NCI-H460 (cell line): ENCODE measurements around the gene C22orf39. TPM values are rescaled to one million over a fixed set of nuclear protein-coding genes. Genes with fewer than 3 reads are reported as not detected.

Experiments used
- DNase-seq: peaks from one replicate; pipeline ENCODE4 v3.0.0-alpha.2; 2016; ENCODE audit warnings: low read depth; ENCODE audit errors: extremely low read depth
- total RNA-seq: library from RNA; depleted of rRNA; stranded (reverse); fragments of >200 nt; shearing (Covaris generic); gene quantifications from 2 replicates; pipeline ENCODE4 v1.2.3, GENCODE V29; 2014; rRNA removed

Gene C22orf39
- total RNA-seq, 1 experiment from 2014 or later: 23.6 TPM

DNA sequence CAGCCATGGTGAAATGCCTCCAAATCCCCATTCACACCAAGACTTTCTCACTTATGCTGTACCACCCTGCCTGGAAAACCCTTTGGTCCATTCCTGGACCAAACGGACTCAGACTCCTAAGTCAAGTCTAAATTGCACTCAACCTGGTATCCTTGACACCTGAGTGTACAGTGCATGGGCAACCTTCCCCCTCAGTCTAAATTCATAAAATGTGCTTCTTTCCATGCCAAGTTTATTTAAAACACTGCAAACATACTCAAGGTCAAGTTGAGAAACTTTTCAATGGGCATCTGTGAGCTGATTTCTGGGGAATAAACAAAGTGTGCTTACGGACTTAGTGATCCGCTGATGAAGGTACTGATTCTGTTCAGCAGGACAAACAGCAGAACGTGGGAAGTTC, 42.4 kb downstream of the C22orf39 start:
- no peak for DNase-seq

- DNase-seq: no peak
Observed at GRCh38 chr22:19404676-19405075, 42.8 kb downstream of the C22orf39 start.

DNA sequence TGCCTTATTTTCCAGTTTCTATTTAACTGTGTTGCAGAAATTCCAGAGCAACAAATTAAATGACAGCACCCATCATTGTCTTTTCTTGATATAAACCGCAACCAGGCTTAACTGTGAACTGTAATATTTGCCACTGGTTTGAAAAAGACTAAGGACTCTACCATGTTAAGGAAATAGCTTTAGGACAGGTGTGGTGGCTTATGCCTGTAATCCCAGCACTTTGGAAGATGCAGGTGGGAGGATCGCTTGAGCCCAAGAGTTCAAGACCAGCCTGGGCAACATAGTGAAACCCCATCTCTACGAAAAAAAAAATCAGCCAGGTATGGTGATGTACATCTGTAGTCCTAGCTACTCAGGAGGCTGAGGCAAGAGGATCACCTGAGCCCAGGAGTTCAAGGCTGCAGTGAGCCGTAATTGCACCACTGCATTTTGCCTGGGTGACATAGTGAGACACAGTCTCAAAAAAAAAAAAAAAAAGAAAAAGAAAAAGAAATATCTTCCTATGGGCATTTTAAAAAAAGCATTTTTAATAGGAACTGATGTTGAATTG, 44.8 kb downstream of the C22orf39 start:
- DNase-seq: no peak

- no peak for DNase-seq
Observed at GRCh38 chr22:19401483-19401882, 46.0 kb downstream of the C22orf39 start.

DNA sequence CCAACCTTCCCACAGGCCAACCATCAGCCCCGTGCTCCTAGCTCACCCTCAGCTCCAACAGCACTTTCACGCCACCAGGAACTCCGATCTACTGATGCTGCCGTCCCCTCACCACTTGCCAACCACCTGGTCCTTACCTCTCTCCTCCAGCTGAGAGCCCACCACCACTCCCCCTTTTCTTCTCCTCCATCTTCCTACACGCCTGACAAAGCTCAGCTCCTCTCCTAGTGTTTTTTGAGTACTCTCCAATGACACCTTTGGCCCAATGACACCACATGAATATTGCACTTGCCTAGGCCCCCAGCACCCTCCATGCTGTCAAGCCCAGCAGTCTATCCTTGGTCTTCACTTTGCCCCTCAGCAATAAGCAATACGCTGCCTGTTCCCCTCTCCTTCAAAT, 46.6 kb downstream of the C22orf39 start:
- no peak for DNase-seq

DNA sequence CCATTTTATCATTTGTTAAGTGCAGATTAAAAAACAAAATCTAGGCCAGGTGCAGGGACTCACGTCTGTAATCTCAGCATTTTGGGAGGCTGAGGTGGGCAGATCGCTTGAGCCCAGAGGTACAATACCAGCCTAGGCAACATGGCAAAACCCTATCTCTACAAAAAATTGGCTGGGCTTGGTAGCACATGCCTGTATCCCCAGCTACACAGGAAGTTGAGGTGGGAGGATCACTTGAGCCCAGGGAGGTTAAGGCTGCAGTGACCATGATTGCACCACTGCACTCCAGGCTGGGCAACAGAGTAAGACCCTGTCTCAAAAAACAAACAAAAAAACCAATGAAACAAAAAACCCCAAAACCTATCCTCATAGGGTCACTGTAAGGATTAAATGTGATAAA, 48.9 kb downstream of the C22orf39 start:
- DNase-seq: no peak

DNA sequence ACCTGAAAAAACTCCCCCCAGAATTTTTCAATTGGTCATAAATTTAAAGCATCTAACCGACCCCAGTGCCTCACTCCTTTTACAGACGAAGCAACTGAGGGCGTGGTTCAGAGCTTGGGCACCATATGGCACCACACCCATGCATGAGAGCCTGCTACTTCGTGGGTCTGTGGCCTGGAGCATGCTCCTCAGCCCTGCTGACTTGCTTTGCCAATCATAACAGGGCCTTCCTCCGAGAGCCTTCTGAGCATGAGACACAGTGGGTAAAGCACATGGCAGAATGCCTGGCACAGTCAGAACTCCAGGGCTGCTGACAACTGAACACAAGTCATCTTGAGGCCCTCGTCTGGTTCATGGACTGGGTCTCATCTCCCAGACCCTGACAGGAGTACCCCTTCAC, 49.3 kb downstream of the C22orf39 start:
- DNase-seq: no peak

DNA sequence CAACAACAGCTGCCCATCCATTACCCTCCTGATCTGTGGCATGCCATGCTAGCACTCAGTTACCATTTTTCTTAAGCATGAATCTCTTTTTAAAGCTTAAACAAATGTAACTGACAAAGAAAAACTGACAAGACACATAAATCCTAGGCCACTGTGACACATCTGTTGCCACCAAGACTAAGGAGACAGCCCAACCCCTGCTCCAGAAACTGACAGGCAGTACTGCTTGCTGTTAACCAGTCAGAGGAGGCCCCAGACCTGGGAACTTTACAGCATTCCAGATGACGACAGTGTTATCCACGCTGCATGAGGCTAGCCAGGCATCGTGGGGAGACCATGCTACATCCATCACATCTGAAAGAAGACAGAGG, 49.8 kb downstream of the C22orf39 start:
- no peak for DNase-seq

DNA sequence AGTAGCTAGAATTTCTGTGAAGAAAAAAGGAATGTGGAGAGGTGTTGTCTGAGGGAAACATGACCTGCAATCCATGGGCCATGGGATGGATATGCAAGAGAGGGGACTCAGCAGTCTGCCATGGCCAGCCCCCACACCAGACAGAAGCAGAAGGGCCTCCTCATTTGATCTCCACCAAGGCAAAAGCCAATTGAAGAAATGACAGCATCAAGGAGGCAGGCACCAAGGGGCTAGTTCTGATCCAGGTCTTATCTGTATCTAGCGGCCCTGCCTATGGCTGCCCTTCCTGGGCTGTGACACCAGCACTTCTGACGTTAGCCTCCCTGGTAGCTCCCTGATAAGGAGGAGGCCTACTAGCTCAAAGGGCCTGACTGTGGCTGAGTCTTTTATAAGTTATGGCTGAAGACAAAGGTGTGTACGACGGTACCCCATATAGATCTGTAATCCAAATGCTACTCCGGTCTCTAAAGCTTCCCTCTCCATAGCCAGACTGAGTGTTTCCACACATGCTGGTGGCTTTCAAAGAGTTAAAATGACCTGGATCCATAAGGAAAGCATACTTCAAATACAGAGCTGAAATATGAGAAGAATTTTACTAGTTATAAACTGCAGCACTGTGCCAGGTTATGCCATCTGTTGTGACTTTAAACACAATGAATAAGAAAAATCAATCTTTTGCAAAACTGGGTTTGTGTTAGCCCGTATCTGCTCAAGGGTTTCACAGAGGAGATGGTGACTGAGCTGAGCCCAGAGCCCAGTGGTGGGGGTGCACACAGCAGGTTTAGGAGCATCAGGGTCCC, 50.4 kb downstream of the C22orf39 start:
- DNase-seq: no peak

DNA sequence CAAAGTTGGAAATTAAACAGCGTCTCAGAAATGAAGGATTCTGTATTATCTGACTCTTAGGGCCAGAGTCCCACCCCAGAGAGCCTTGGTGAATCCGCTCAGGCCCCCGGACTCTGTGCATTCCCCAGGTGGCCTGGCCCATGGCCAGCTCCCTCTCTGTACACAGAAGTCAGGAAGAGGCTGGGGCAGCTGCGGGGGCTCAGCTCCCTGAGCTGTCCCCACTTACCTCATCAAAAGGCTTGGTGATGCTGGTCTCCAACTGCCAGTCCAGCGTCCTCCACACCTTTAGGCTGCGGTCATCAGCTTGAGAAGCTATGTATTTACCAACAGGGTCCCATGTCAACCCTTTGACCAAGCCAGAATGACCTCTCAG, 51.0 kb downstream of the C22orf39 start:
- DNase-seq: no peak

DNA sequence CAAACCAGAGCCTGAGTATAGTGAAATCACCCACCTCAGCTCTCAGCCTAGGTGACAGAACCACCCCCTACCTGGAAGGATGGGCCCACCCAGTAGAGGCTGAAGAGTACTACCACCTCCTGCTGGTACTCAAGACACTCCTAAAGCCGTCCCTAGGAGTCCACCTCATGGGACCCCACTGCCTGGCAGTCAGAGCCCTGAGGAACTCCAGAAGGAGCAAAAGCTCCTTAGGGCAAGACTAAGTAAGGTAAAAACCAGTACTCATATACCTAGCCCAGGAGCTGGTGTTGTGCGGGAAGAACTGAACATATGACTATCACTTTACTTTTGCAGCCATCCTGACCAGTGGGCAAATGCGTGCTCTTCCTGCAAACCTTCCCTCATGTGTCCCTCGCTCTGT, 52.2 kb downstream of the C22orf39 start:
- no peak for DNase-seq

DNA sequence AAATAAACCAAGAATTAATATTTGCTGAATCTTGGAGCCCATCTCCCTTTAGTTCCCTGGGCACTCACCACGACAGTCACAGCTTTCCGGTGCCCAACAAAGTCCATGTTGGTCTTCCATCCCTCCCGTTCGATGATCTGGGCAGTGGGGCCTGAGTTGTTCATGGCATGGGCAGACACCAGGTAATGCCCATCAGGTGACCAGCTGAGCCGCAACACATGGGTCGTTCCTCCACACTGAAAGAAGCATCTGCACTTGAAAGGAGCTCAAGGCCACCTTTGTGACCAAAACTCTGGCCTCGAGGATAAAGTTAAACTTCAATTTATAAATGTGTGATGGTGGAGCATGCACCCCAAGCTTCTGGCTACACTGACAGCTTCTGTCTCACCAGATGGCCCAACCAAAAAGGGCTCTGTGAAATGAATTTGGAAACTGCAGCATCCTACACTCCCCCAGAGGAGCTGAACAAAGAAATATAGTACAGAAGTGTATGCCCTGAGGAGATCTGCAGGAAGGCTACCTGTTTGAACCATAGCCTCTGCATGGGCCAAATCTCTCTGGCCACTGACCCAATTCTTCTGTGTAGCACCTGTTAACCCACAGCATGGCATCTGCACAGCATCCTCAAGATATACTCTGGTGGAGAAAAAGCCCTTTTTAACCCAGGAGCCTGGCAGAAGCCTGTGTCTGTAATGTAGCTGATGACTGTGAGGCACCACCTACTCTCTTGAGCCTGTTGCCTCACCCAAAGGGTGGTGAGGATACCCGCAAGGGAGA, 53.0 kb downstream of the C22orf39 start:
- DNase-seq: no peak

DNA sequence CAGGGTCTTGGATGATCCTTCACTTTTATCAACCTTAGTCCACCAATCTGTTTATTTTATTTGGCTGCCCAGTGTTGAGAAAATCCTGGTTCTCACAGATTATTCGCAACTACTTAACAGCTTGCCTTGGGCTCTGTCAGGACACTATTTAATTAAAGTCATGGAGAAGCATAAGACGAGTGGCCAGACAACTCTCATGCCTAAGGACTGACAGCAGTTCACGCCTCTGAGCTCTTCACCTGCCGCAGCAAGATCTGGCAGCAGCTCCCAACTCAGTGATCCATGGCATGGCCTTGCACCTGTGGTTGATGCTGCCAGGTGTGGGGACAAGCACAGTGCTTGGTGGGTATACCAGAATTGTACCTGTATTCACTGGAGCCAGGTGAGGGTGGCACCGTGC, 53.8 kb downstream of the C22orf39 start:
- DNase-seq: no peak

Other genes starting within 250 kb of the C22orf39 start
- 2.0 and 2.6 TPM in 2 replicates for gene CLTCL1, start 156.0 kb downstream of the C22orf39 start, total RNA-seq
- gene HIRA, start 16.0 kb downstream of the C22orf39 start, total RNA-seq: 8.0 and 10.7 TPM in 2 replicates
- 46.1 and 51.3 TPM in 2 replicates for gene MRPL40, start 15.2 kb downstream of the C22orf39 start, total RNA-seq
- gene UFD1, start 31.5 kb upstream of the C22orf39 start, total RNA-seq: 49.7 and 56.8 TPM in 2 replicates
- 16.3 and 20.9 TPM in 2 replicates for gene CDC45, start 32.2 kb upstream of the C22orf39 start, total RNA-seq
- gene CLDN5, start 76.7 kb upstream of the C22orf39 start, total RNA-seq: not detected in 2 replicates